ENCODE results near the gene UPP1. TPM values are rescaled to one million over a fixed set of nuclear protein-coding genes. Genes with fewer than 3 reads are reported as not detected.
A peak's percentile ranks its signal among the peaks of the same experiment; 100 is the strongest.

UPP1 gene
- total RNA-seq, 5 donors from 2014 or later (not counting 1 experiment from before 2014, with no cell fraction given) = 77.7 to 227 (median 177) TPM

DNA sequence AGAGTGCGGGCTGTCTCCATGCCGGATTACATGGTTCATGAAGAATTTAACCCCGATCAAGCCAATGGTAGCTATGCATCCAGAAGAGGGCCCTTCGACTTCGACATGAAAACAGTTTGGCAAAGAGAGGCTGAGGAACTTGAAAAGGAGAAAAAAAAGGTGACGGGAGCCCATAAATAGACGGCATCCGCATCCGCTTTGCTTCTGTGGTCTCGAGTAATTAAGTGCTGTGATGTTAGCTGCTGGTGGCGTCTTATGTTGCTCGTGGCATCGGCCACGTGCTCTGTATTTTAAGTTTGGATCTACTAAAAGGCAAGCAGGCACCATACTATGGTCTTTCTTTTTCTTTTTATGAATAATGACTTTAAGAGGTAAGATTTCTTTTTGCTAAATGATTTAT, 42.6 kb upstream of the UPP1 start:
- H3K36me3 ChIP-seq (ENCODE audit: control insufficient read depth in 2 of 2, extremely low read depth in 1 of 2, insufficient read depth in 1 of 2, low read length in 1 of 2) = no peaks in the 10 kb centered on the region
- WGBS (ENCODE audit: insufficient coverage) = 61% methylated on average over 9 of the region's 14 CpGs
- H3K9me3 Mint-ChIP-seq = no peaks in the 10 kb centered on the region
- POLR2A ChIA-PET = no interaction called here
- H3K9me3 ChIP-seq = no peaks in the 10 kb centered on the region
- H3K27ac ChIP-seq (ENCODE audit: low read length) = no peak overlapping the region
- H3K27ac Mint-ChIP-seq = peak overlapping the region in 1 of 2 donors; percentile 11
- peaks cover 26 to 40% (median 28%) of the 10 kb centered on the region in 3 donors for H3K4me1 Mint-ChIP-seq
- no peaks in the 10 kb centered on the region for H3K27me3 Mint-ChIP-seq
- ATAC-seq (replicated peaks in 1 of 4) (peak; percentile 73 to 92 (median 75)), DNase-seq (peak in 32 of 35 experiments; percentile 9 to 64 (median 36))
- H3K36me3 Mint-ChIP-seq = no peaks in the 10 kb centered on the region
- no peaks in the 10 kb centered on the region for H3K27me3 ChIP-seq (replicated peaks in 1 of 2; ENCODE audit: control insufficient read depth in 2 of 2, extremely low read depth in 1 of 2, insufficient read depth in 2 of 2, low read length in 1 of 2)
- H3K4me1 ChIP-seq (ENCODE audit: control insufficient read depth in 1 of 2, extremely low read depth in 1 of 2, insufficient read depth in 2 of 2, low read length in 2 of 2) = peaks cover 2 to 20% of the 10 kb centered on the region in 2 experiments
- CTCF ChIA-PET = interaction anchor here in 1 of 2 donors (0.8 kb wide), 1 partner anchor 42 kb away, joined by 3 read pairs; no protein-coding TSS in a partner anchor
- peak overlapping the region in 1 of 3 donors; percentile 38 for H3K4me3 Mint-ChIP-seq
- H3K4me3 ChIP-seq (ENCODE audit: control insufficient read depth in 1 of 2, extremely low read depth in 1 of 2, low read length in 1 of 2) = no peak overlapping the region

DNA sequence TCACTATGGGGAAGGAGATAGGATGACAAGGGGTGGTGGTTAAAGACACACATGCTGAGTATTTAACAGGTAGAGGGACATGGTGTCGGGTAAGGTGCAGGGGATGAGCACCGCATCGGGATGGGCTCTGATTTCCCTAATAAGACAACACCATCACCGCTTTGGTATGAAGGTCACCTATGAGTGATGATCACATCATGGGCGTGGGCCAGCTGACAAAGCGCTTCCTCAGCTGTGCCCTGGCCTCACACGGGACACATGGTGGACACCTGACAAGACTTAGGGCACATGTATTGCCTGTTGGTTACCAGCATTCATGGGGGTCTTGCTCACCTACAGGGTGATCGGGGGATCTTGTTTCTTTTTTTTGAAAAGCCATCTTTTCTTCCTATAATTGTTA, 41.0 kb upstream of the UPP1 start:
- Mint-ChIP-seq H3K36me3 (no peaks in the 10 kb centered on the region), H3K27ac (no peak overlapping the region), H3K4me1 (peaks cover 23 to 36% (median 26%) of the 10 kb centered on the region in 3 donors), H3K27me3 (no peaks in the 10 kb centered on the region), H3K9me3 (no peaks in the 10 kb centered on the region), H3K4me3 (no peak overlapping the region)
- Histone ChIP-seq H3K9me3 (no peaks in the 10 kb centered on the region), H3K36me3 (ENCODE audit: control insufficient read depth in 2 of 2, extremely low read depth in 1 of 2, insufficient read depth in 1 of 2, low read length in 1 of 2) (no peaks in the 10 kb centered on the region), H3K4me3 (ENCODE audit: control insufficient read depth in 1 of 2, extremely low read depth in 1 of 2, low read length in 1 of 2) (no peak overlapping the region), H3K4me1 (ENCODE audit: control insufficient read depth in 1 of 2, extremely low read depth in 1 of 2, insufficient read depth in 2 of 2, low read length in 2 of 2) (peaks cover 2 to 20% of the 10 kb centered on the region in 2 experiments), H3K27ac (ENCODE audit: low read length) (no peak overlapping the region), H3K27me3 (replicated peaks in 1 of 2; ENCODE audit: control insufficient read depth in 2 of 2, extremely low read depth in 1 of 2, insufficient read depth in 2 of 2, low read length in 1 of 2) (no peaks in the 10 kb centered on the region)
- ChIA-PET POLR2A (no interaction called here), CTCF (no interaction called here)
- ATAC-seq (replicated peaks in 1 of 4) (no peak), DNase-seq (no peak)
- WGBS (ENCODE audit: insufficient coverage) = 88% methylated on average over 3 of the region's 8 CpGs

DNA sequence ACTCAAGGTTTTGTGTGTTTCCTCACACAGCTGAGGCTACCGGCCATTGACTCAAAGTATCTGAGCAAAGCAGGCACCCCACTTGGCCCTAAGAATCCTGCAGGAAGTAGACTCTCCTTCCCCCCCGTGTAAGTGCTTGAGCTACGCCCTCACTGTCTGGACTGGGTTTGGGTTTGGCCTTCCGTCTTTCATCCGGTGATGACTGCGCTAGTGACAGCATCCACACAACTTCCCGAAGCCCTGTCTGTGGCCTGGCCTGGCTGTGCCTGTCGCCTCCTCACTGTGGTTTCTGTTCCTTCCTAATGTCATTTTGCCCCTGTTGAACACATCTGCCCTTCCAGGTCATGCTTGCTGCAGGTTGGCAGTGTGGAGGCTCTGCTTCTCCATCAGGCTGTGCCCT, 39.2 kb upstream of the UPP1 start:
- Histone ChIP-seq H3K4me1 (ENCODE audit: control insufficient read depth in 1 of 2, extremely low read depth in 1 of 2, insufficient read depth in 2 of 2, low read length in 2 of 2) (peaks cover 2 to 19% of the 10 kb centered on the region in 2 experiments), H3K9me3 (no peaks in the 10 kb centered on the region), H3K36me3 (ENCODE audit: control insufficient read depth in 2 of 2, extremely low read depth in 1 of 2, insufficient read depth in 1 of 2, low read length in 1 of 2) (no peaks in the 10 kb centered on the region), H3K4me3 (ENCODE audit: control insufficient read depth in 1 of 2, extremely low read depth in 1 of 2, low read length in 1 of 2) (no peak overlapping the region), H3K27ac (ENCODE audit: low read length) (no peak overlapping the region), H3K27me3 (replicated peaks in 1 of 2; ENCODE audit: control insufficient read depth in 2 of 2, extremely low read depth in 1 of 2, insufficient read depth in 2 of 2, low read length in 1 of 2) (no peaks in the 10 kb centered on the region)
- H3K27ac Mint-ChIP-seq = peak overlapping the region in 1 of 2 donors; percentile 33
- ATAC-seq (replicated peaks in 1 of 4) = peak in 1 of 4 experiments; percentile 36
- H3K4me3 Mint-ChIP-seq = no peak overlapping the region
- ChIA-PET CTCF (no interaction called here), POLR2A (no interaction called here)
- H3K9me3 Mint-ChIP-seq = no peaks in the 10 kb centered on the region
- WGBS (ENCODE audit: insufficient coverage) = 86% methylated on average over 7 of the region's 8 CpGs
- H3K4me1 Mint-ChIP-seq = peaks cover 22 to 30% (median 24%) of the 10 kb centered on the region in 3 donors
- no peaks in the 10 kb centered on the region for H3K27me3 Mint-ChIP-seq
- H3K36me3 Mint-ChIP-seq = no peaks in the 10 kb centered on the region
- peak in 1 of 35 experiments; percentile 5 for DNase-seq

DNA sequence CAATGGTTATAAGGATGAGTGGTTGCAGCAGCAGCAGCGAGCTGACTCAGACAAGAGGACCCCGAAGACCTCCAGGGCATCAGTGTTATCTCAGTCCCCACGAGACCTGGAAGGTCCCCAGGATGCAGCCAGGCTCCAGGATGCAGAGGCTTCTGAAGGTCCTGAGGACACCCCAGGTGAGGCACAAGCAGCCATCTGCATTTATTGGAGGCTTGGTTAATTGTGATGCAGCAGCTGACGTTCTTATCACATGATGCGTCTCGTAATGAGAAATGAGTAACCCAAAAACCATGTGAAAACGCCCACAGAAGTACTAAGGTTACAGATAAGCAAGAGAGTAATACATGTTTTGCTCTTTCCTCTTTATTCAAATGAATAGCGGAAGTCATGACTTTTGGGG, 36.3 kb upstream of the UPP1 start:
- peaks cover 0 to 2% of the 10 kb centered on the region in 2 donors for H3K27me3 Mint-ChIP-seq
- ATAC-seq (replicated peaks in 1 of 4) (no peak), DNase-seq (peak in 1 of 35 experiments; percentile 9)
- CTCF ChIA-PET = no interaction called here
- Histone ChIP-seq H3K4me1 (ENCODE audit: control insufficient read depth in 1 of 2, extremely low read depth in 1 of 2, insufficient read depth in 2 of 2, low read length in 2 of 2) (peaks cover 0 to 4% of the 10 kb centered on the region in 2 experiments), H3K4me3 (ENCODE audit: control insufficient read depth in 1 of 2, extremely low read depth in 1 of 2, low read length in 1 of 2) (no peak overlapping the region), H3K9me3 (no peaks in the 10 kb centered on the region), H3K27ac (ENCODE audit: low read length) (no peak overlapping the region), H3K27me3 (replicated peaks in 1 of 2; ENCODE audit: control insufficient read depth in 2 of 2, extremely low read depth in 1 of 2, insufficient read depth in 2 of 2, low read length in 1 of 2) (no peaks in the 10 kb centered on the region), H3K36me3 (ENCODE audit: control insufficient read depth in 2 of 2, extremely low read depth in 1 of 2, insufficient read depth in 1 of 2, low read length in 1 of 2) (no peaks in the 10 kb centered on the region)
- peaks cover 0 to 8% (median 4%) of the 10 kb centered on the region in 3 donors for H3K9me3 Mint-ChIP-seq
- H3K27ac Mint-ChIP-seq = no peak overlapping the region
- no peaks in the 10 kb centered on the region for H3K36me3 Mint-ChIP-seq
- peaks cover 0 to 14% (median 2%) of the 10 kb centered on the region in 3 donors for H3K4me1 Mint-ChIP-seq
- H3K4me3 Mint-ChIP-seq = no peak overlapping the region
- POLR2A ChIA-PET = no interaction called here
- WGBS (ENCODE audit: insufficient coverage) = 82% methylated on average over 3 of the region's 8 CpGs

DNA sequence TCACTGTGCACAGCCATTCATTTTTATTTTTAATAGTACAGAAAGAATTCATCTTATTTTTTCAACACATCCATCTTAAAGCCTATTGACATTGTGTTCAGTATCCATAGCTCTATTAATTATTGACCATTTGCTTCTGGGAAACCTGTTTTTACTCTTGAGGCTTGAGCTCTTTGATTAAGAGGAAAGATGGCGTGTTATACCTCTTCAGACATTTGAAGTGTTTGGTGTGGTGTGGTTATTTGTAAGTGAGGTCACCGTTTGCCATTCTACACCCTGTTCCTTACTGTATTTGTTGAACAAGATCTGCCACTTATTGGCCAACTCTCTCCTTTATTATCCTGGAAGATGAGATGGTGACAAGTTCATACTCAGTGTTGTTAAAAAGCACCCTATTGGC, 35.3 kb upstream of the UPP1 start:
- H3K4me3 ChIP-seq (ENCODE audit: control insufficient read depth in 1 of 2, extremely low read depth in 1 of 2, low read length in 1 of 2) = no peak overlapping the region
- Mint-ChIP-seq H3K4me3 (no peak overlapping the region), H3K4me1 (peaks cover 0 to 14% (median 2%) of the 10 kb centered on the region in 3 donors), H3K9me3 (peaks cover 0 to 17% (median 4%) of the 10 kb centered on the region in 3 donors), H3K36me3 (peaks cover 4% of the 10 kb centered on the region), H3K27ac (peak overlapping the region in 1 of 2 donors; percentile 20), H3K27me3 (peaks cover 0 to 2% of the 10 kb centered on the region in 2 donors)
- H3K27ac ChIP-seq (ENCODE audit: low read length) = no peak overlapping the region
- ATAC-seq (replicated peaks in 1 of 4) = no peak
- DNase-seq = no peak
- ChIA-PET POLR2A (no interaction called here), CTCF (no interaction called here)
- no peaks in the 10 kb centered on the region for H3K9me3 ChIP-seq
- no peaks in the 10 kb centered on the region for H3K36me3 ChIP-seq (ENCODE audit: control insufficient read depth in 2 of 2, extremely low read depth in 1 of 2, insufficient read depth in 1 of 2, low read length in 1 of 2)
- peaks cover 0 to 4% of the 10 kb centered on the region in 2 experiments for H3K4me1 ChIP-seq (ENCODE audit: control insufficient read depth in 1 of 2, extremely low read depth in 1 of 2, insufficient read depth in 2 of 2, low read length in 2 of 2)
- H3K27me3 ChIP-seq (replicated peaks in 1 of 2; ENCODE audit: control insufficient read depth in 2 of 2, extremely low read depth in 1 of 2, insufficient read depth in 2 of 2, low read length in 1 of 2) = no peaks in the 10 kb centered on the region
- no CpG with 5 or more reads among the region's 2 CpGs for WGBS (ENCODE audit: insufficient coverage)

DNA sequence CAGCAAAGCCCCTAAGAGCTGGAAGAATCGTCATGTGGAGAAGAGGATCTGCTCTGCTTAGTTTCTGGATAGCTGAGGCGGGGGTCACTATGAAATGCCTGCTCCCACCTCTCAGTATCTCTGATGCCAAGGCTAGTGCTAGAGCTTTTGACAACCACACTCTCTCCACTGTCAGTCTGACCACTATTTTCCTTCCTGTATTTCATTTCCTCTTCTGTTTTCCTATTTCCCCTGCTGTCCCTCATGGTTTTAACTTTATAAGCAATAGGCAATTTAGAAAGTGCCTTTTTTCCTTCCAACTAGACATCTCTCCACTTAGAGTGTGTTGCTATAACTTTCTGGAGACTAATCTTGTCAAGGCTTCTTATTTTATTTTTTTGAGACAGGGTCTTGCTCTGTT, 30.1 kb upstream of the UPP1 start:
- Mint-ChIP-seq H3K27me3 (peaks cover 0 to 2% of the 10 kb centered on the region in 2 donors), H3K9me3 (peaks cover 5 to 26% (median 7%) of the 10 kb centered on the region in 3 donors), H3K27ac (no peak overlapping the region), H3K4me1 (peaks cover 0 to 7% (median 0%) of the 10 kb centered on the region in 3 donors), H3K36me3 (peaks cover 14% of the 10 kb centered on the region), H3K4me3 (no peak overlapping the region)
- no peak overlapping the region for H3K27ac ChIP-seq (ENCODE audit: low read length)
- ATAC-seq (replicated peaks in 1 of 4) = no peak
- H3K36me3 ChIP-seq (ENCODE audit: control insufficient read depth in 2 of 2, extremely low read depth in 1 of 2, insufficient read depth in 1 of 2, low read length in 1 of 2) = no peaks in the 10 kb centered on the region
- no peak overlapping the region for H3K4me3 ChIP-seq (ENCODE audit: control insufficient read depth in 1 of 2, extremely low read depth in 1 of 2, low read length in 1 of 2)
- no peak for DNase-seq
- ChIA-PET POLR2A (no interaction called here), CTCF (interaction anchor here in 1 of 2 donors (0.9 kb wide), 1 partner anchor 46 kb away, joined by 3 read pairs; no protein-coding TSS in a partner anchor)
- H3K27me3 ChIP-seq (replicated peaks in 1 of 2; ENCODE audit: control insufficient read depth in 2 of 2, extremely low read depth in 1 of 2, insufficient read depth in 2 of 2, low read length in 1 of 2) = no peaks in the 10 kb centered on the region
- H3K4me1 ChIP-seq (ENCODE audit: control insufficient read depth in 1 of 2, extremely low read depth in 1 of 2, insufficient read depth in 2 of 2, low read length in 2 of 2) = no peaks in the 10 kb centered on the region
- H3K9me3 ChIP-seq = no peaks in the 10 kb centered on the region
- no CpG with 5 or more reads among the region's 2 CpGs for WGBS (ENCODE audit: insufficient coverage)
